GM19328 (cell line): ENCODE measurements around the gene FLT3.
"Not testable (repeated sequence)": the region's sequence is repeated elsewhere in the genome, so short reads cannot be mapped to it uniquely, and the experiment has no call there.

Experiments used
- ATAC-seq: cut with Tn5 transposase; IDR thresholded peaks from one replicate; pipeline ENCODE4 v1.9.1; 2021; ENCODE audit warnings: mild to moderate bottlenecking, moderate library complexity; ENCODE audit not compliant: unreplicated experiment

FLT3 gene

DNA sequence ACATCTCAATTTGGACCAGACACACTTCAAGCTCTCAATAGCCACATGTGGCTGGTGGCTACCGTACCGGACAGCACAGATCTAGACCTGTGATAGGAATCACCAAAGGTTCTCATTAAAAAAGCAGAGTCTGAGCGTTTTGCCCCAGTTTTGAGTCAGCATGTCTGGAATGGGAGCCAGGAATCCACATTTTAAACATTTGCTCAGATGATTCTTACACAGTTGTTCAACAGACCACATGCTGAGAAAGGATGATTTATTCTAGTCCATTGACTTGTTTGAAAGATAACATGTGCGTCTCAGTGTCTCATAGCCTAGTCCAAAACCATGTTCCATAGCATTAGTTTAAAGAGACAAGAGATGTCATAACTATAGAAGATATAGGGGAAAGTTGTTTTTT is 53.4 kb downstream of the FLT3 start:
- no peak for ATAC-seq

DNA sequence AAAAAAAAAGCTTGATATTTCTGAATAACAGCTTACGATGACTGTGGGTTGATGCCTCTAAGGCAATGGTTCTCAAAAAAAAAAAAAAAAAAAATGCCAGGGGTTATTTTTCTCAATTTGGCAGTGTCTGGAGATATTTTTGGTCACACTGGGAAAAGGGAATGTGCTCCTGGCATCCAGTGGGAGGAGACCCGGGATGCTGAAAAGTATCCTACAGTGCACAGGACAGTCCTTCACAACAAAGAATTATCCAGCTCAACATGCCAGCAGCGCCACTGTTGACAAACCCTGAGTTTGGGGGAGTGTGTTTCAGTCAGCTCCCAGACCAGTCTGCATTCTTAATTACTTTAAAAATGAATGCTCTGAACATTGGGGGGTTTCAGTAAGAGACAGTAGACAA is 54.5 kb downstream of the FLT3 start:
- no peak for ATAC-seq

DNA sequence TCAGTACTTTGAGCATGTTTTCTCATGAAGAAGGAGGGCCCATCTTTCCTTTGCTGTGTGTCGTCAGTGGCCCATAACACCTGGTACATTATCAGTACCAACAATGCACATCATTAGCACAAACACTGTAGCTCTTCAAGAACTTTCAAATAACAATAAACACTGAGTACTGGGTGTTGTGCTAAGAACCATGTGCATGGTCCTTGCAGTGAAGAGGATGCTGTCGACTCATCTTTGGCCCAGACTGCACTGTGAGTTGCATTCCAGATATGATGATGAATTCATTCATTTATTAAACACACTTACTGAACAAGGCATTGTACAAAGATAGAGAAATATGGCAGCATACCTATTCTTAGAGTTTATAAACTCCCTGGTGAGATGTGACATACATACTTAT is 55.8 kb downstream of the FLT3 start:
- no peak for ATAC-seq

DNA sequence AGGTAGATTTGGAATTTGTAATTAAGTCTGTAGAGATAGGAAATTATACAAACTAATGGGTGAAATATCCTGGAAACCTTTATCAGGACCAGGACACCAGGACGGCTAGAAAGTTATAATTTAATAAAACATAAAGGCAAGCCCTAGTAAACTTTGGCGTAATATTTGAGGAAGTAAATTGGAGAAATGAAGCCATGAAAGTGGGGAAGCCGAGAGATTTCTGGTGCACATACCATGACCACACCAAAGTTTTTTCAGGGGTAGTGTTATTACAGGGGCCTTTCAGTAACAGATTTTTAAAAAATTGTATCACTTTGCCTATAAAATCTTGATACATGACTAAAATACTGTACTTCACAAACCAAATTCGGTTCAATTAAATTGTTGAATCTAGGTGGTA is 57.2 kb downstream of the FLT3 start:
- ATAC-seq = no peak

GRCh38 chr13:28041501-28041900 is 58.9 kb downstream of the FLT3 start:
- no peak for ATAC-seq

- ATAC-seq = no peak
Measured at GRCh38 chr13:28041031-28041461, 59.3 kb downstream of the FLT3 start.

- ATAC-seq = no peak
Measured at GRCh38 chr13:28037399-28037798, 63.0 kb downstream of the FLT3 start.

- ATAC-seq = no peak
Measured at GRCh38 chr13:28035146-28035782, 65.1 kb downstream of the FLT3 start.

- no peak for ATAC-seq
Measured at GRCh38 chr13:28033894-28034655, 66.3 kb downstream of the FLT3 start.

DNA sequence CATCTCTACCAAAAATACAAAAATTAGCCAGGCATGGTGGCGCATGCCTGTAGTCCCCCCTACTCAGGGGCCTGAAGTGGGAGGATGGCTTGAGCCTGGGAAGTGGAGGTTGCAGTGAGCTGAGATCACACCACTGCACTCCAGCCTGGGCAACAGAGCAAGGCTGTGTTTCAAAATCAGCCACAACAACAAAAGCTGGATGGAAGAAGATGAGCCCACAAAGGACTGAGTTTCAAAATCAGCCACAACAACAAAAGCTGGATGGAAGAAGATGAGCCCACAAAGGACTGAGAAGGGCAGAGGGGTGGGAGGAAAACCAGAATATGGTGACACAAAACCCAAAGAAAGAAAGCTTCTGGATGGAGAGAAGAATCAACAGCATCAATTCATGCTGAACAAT is 67.9 kb downstream of the FLT3 start:
- ATAC-seq = not testable (repeated sequence)

- ATAC-seq = no peak
Measured at GRCh38 chr13:28031896-28032288, 68.5 kb downstream of the FLT3 start.

- ATAC-seq = no peak
Measured at GRCh38 chr13:28031220-28031895, 69.0 kb downstream of the FLT3 start.

GRCh38 chr13:28027607-28028364 is 72.6 kb downstream of the FLT3 start:
- no peak for ATAC-seq

DNA sequence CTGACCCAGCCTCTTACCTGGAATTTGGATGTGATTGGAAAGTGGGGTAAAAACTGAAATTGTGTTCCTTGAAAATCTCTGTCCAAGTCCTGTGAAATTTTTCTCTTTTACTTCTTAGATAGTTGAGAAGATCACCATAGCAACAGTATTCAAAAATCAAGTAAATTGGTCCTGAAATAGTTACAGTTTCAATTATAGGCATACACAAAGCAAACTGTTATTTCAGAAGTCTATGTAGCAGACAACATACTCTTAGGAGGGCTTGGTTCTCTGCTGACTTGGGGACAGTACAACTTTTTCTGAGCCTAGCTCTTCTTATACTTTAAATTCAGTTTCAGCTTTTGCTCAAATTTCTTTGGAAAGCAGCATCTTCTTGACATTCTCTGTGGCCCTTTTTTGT is 73.3 kb downstream of the FLT3 start:
- ATAC-seq = no peak

- ATAC-seq = no peak
Measured at GRCh38 chr13:28026508-28026907, 73.9 kb downstream of the FLT3 start.

DNA sequence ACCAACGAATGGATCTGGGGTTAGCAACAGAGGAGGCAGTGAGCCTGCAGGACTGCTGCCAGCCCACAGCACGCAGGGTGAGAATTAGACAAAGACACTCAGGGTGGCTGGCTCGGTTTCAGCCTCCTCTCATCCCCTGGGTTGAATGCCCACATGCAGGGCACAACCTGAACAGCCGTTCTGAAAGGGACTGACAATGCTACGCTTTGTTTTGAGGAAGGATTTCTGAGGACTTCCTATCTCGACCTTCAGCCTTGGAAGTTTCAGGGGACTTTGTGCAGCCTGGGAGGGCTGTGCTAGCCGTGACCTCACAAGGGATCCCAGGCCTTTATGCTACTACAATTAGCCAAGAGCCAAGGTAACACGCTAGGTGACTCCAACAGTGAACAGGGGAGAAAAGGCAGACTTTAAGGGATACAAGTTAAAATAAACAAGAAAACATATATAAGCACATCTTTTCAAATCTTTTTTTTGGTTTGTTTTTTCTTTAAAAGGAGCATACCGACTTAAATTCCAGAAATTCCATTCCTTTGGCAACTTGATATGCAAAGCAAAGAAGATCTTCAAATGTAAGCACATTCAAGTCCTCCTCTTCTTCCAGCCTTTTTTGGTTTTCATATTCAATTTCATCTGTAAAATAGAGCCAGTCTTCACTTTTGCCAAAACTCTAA is 77.4 kb downstream of the FLT3 start:
- no peak for ATAC-seq

DNA sequence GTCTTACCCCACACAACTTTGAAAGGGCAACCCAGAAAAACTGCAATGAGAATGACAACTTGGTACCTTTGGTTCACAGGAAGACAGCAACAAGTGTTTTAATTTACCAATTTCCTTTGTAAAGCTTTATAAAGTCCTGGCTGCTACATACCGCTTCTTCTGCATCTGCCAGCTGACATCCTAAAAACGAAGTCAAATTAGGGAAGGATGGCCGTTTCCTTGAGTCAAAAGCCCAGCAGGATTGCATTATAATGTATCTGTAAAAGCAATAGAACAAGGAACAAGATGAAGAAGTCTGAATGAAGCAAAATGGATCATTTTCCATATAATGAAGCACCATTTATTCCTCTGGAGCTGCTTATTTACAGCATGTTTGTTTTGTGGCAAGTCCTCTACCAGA is 86.1 kb downstream of the FLT3 start:
- no peak for ATAC-seq

GRCh38 chr13:28013482-28013881 is 86.9 kb downstream of the FLT3 start:
- ATAC-seq = no peak

GRCh38 chr13:28012896-28013295 is 87.5 kb downstream of the FLT3 start:
- ATAC-seq = peak; percentile 73

GRCh38 chr13:28012383-28012782 is 88.0 kb downstream of the FLT3 start:
- ATAC-seq = no peak

DNA sequence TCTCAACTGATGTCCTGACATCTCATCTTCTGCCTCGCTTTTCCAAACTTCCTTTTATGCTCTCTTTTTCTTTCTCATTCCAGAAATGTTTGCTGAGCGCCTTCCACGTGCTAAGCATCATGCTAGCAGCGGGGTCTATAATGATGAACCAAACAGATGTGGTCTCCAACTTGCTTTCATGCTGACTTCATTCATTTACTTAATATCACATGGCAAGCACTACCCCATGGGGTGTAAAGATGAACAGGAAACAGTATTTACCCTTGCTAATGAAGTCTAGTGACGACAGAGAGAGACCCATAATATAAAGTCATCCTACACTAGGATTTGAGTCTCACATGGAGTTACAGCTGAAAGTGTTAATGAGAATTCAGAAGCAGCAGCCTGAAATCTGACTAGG is 90.3 kb downstream of the FLT3 start:
- ATAC-seq = no peak
